HG03159 (cell line): ENCODE data around the gene TRIM17.

Source experiments
- ATAC-seq: cut with Tn5 transposase; IDR thresholded peaks from one replicate; pipeline ENCODE4 v1.9.1; 2021; ENCODE audit warnings: mild to moderate bottlenecking, moderate library complexity; ENCODE audit not compliant: unreplicated experiment

The TRIM17 gene

DNA sequence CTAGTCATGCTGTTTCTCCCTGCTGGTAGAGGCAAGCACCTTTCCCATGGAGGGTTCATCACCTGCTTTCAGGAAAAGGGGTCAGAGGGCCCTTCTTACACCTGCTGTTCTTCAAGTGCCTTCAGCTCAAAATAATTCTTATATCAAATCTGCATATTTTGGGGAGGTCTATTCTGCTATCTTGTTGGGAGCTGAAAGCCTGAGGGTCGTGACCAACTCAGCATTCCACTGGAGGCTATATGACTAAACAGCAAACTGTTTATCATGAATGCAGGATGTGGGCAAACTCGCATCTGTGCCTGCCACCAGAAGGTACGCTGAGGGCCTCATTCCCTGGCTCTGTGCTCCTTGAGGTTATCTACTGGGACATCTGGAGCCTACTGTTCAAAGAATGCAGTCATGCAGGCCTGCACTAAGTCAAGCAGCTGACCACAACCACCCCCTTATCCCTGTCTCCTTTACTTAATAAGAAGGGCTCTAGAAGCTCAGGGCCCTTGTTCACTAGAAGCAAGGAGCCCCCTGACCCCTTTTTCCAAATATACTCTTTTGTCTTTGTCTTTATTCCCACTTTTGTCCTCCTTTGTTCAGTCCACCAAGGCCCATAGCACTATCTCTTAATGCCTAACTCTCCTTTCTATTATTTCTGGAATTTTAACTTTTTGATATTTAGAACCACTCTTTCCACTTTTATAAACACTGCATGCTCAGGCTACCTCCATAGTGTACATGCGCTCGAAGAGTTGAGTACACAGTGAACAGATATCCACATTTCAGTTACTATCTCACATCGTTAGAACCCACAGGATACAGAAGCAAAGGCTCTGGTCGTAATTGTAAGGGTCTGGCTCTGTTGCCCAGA is 4.5 kb upstream of the TRIM17 start:
- no peak for ATAC-seq

DNA sequence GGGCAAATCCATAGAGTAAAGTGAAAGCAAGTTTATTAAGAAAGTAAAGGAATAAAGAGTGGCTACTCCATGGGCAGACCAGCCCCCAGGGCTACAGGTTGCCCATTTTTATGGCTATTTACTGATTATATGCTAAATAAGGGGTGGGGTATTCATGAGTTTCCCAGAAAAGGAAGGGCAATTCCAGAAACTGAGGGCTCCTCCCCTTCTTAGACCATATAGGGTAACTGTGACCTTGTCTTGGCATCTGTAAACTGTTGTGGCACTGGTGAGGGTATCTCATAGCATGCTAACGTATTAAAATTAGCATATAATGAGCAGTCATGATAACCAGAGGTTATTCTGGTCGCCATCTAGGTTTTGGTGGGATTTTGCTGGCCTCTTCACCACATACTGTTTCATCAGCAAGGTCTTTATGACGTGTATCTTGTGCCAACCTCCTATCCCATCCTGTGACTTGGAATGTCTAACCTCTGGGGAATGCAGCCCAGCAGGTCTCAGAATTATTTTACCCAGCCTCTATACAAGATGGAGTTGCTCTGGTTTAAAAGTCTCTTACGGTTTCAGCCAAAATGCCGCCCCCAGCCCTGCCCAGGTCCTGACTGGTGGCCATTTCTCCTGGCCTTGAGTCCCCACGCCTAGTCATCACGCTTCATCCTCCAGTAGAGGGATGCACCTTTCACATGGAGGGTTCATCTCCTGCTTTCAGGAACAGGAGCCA is 982 bp upstream of the TRIM17 start:
- ATAC-seq, result no peak

- ATAC-seq, result no peak
Observed at GRCh38 chr1:228417061-228417460, 400 bp upstream of the TRIM17 start.

DNA sequence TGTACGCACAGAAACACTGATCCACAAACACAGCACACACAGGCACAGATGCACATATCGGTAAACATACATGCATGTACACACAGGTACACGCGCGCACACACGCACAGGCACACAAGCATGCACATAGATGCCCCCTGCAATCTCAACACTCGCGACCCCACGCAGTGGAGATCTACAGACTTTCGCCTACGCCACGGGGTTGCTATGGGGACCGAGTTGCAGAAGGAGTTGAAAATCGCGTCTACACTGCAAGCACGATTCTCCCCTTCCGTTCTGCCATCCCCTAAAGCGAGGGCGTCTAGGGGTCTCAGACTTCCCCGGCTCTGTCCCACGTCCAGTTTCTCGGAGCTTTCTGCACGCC is 826 bp downstream of the TRIM17 start:
- ATAC-seq, result no peak

GRCh38 chr1:228415221-228415620 is 1.4 kb downstream of the TRIM17 start:
- ATAC-seq, result no peak

GRCh38 chr1:228414511-228415211 is 2.0 kb downstream of the TRIM17 start:
- ATAC-seq, result no peak

DNA sequence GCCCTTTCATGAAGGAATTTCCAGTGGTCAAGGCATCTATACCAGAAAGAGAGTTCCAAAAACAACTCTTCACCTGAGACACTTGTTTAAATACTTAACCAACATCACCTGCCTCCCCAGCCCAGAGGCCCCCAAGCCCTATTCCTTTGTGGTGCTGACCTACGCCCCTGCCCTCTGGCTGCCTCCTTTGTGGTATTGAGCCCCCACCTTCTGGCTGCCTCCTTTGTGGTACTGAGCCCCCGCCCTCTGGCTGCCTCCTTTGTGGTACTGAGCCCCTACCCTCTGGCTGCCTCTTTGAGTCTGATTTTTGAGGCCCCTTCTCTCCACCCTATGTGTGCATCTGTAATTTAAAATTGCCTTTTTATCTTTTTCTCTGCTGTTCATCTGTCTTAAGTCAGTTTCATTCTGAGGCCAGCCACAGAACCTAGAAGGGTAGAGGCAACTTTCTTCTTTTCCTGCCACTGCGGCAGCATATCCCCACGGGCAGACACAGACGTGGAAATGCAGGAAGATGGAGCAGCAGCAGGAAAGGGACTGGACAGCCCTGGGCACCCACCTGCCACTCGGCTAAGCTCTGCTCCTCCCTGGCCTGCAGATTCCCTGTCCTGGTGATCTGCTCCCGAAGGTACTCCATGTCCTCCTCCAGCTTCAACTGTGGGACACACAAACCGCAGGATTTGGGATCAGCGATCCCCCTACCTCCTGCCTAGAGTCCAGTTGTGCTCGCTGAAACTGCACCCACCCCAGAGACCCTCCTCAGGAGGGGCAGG is 3.2 kb downstream of the TRIM17 start:
- no peak for ATAC-seq

- no peak for ATAC-seq
Observed at GRCh38 chr1:228411548-228412430, 4.9 kb downstream of the TRIM17 start.

GRCh38 chr1:228411121-228411520 is 5.5 kb downstream of the TRIM17 start:
- no peak for ATAC-seq

GRCh38 chr1:228410671-228411070 is 6.0 kb downstream of the TRIM17 start:
- no peak for ATAC-seq

- no peak for ATAC-seq
Observed at GRCh38 chr1:228410015-228410414, 6.6 kb downstream of the TRIM17 start.

GRCh38 chr1:228408869-228409805 is 7.5 kb downstream of the TRIM17 start:
- ATAC-seq, result no peak

DNA sequence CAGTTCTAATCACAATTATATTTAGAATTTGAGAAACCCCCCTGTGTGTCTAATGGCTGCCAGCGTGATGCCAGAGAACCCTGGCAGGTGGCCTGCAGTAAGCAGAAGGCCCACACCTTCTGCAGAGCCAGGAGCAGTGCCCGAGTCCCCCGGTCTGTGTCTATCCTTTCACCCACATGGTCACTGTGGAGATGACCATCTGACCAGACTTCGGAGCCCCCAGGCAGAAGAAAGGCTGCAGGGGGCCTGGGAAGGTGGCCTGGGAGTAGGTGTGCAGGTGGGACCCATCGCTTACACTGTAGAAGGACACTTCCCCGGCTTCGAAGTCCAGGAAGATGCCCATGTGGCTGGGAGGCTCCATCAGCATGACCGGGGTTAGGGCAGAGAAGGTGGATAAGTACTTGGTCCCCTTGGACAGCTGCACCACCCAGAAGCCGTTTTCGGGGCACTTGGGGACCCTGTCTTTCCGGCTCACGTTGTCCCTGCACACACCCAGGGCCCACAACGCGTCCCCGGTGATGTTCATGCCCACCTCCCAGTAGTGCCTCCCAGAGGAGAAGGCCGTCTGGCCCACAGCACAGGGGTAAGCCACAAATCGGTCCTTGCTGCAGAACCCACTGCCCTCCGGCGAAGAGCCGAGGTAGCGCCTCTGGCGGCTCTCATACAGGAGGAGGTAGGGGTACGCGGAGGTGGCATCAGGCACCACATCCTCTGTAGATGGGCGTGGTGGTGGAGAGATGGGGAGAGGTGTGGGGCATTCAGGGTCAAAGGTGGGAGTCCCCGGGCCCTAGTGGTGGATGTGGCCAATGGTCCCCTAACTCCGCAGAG is 8.4 kb downstream of the TRIM17 start:
- ATAC-seq, result no peak

GRCh38 chr1:228407106-228408040 is 9.3 kb downstream of the TRIM17 start:
- ATAC-seq, result peak; percentile 37

DNA sequence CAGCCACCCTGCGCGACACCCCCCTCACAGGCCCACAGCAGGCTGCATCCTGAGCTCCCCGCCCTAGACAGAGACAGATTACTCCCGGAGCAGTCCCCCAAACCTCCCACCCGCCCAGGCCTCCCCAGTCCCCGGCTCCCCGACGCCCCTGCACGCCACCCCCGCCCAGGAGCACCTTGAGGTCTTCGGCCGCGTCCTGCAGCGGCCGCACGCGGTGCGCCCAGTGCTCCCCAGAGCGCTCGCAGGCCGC is 10.8 kb downstream of the TRIM17 start:
- ATAC-seq, result no peak

- ATAC-seq, result no peak
Observed at GRCh38 chr1:228405200-228405978, 11.3 kb downstream of the TRIM17 start.
